Type B pancreatic cell (in vitro differentiated cells): Measurements from ENCODE around the gene CLK2. TPM values are rescaled to one million over a fixed set of nuclear protein-coding genes. Genes with fewer than 3 reads are reported as not detected.
A peak's percentile ranks its signal among the peaks of the same experiment; 100 is the strongest.
"Not testable (repeated sequence)": the region's sequence is repeated elsewhere in the genome, so short reads cannot be mapped to it uniquely, and the experiment has no call there.

ENCODE experiments used
- DNase-seq: peaks from one replicate; pipeline ENCODE4 v3.0.0; 2021; ENCODE audit warnings: mixed read lengths; ENCODE audit not compliant: unreplicated experiment; ENCODE audit errors: extremely low spot score
- H3K27ac Mint-ChIP-seq: 2 replicates; pipeline ENCODE4 v1.8.0; 2021; ENCODE audit warnings: mild to moderate bottlenecking, mixed read lengths
- H3K27me3 Mint-ChIP-seq: 2 replicates; pipeline ENCODE4 v1.8.0; 2021; ENCODE audit warnings: mixed read lengths
- H3K36me3 Mint-ChIP-seq: 2 replicates; pipeline ENCODE4 v1.8.0; 2021; ENCODE audit warnings: mixed read lengths
- H3K4me1 Mint-ChIP-seq: one replicate; pipeline ENCODE4 v1.8.0; 2021; ENCODE audit warnings: mixed read lengths; ENCODE audit not compliant: unreplicated experiment
- H3K4me3 Mint-ChIP-seq: 2 replicates; pipeline ENCODE4 v1.8.0; 2021; ENCODE audit warnings: mild to moderate bottlenecking, mixed read lengths
- H3K9me3 Mint-ChIP-seq: 2 replicates; pipeline ENCODE4 v1.8.0; 2021; ENCODE audit warnings: mixed read lengths
- CTCF ChIP-seq: fragments of 200-600 bp; sonication (generic); conservative IDR thresholded peaks from 2 replicates; pipeline ENCODE4 v1.5.0; 2021; ENCODE audit warnings: antibody characterized with exemption, mild to moderate bottlenecking
- total RNA-seq: library from RNA; stranded (reverse); gene quantifications from 2 replicates; pipeline ENCODE4 v1.2.1, GENCODE V29; 2021; ENCODE audit warnings: low replicate concordance

Gene CLK2
- total RNA-seq, 1 donor from 2014 or later = 96.8 TPM

DNA sequence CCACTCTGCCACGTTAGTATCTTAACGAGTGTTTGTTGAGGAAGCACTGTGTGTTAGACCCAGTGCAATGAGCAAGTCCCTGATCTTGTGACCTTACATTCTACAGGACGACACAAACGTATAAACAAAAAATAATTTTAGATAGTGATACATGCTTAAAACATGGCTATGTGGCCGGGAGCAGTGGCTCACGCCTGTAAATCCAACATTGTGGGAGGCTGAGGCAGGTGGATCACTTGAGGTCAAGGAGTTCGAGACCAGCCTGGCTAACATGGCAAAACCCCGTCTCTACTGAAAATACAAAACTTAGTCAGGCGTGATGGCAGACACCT, 45.2 kb downstream of the CLK2 start:
- Mint-ChIP-seq H3K9me3 (no peaks in the 10 kb centered on the region), H3K4me1 (peaks cover 24% of the 10 kb centered on the region), H3K27me3 (no peaks in the 10 kb centered on the region), H3K36me3 (no peaks in the 10 kb centered on the region), H3K27ac (peak overlapping the region; percentile 96), H3K4me3 (peak overlapping the region; percentile 94)
- no peak for TF ChIP-seq CTCF
- no peak for DNase-seq

- H3K27me3 Mint-ChIP-seq = no peaks in the 10 kb centered on the region
- peak overlapping the region; percentile 94 for H3K4me3 Mint-ChIP-seq
- TF ChIP-seq CTCF = peak; percentile 16
- peak overlapping the region; percentile 96 for H3K27ac Mint-ChIP-seq
- H3K36me3 Mint-ChIP-seq = no peaks in the 10 kb centered on the region
- H3K4me1 Mint-ChIP-seq = peaks cover 24% of the 10 kb centered on the region
- peak; percentile 99 for DNase-seq
- H3K9me3 Mint-ChIP-seq = no peaks in the 10 kb centered on the region
Measured at GRCh38 chr1:155227261-155228095, 45.8 kb downstream of the CLK2 start.

DNA sequence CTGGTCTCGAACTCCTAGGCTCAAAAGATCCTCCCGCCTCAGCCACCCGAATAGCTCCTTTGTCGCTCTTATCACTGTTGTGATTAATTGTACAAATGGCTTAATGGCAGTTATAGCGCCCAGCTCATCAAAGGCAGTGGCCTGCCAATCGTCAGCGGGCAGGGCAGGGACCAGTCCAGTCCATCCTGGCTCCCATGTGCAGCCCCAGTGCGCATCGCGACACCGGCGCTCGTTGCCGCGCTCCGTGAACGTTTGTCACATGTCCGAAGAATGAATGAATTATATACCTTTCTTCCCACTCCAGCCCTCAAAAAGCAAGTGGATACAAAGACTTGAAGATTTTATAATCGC, 46.4 kb downstream of the CLK2 start:
- no peaks in the 10 kb centered on the region for H3K9me3 Mint-ChIP-seq
- peak; percentile 24 for TF ChIP-seq CTCF
- peak overlapping the region; percentile 96 for H3K27ac Mint-ChIP-seq
- no peak for DNase-seq
- no peaks in the 10 kb centered on the region for H3K27me3 Mint-ChIP-seq
- H3K4me1 Mint-ChIP-seq = peaks cover 24% of the 10 kb centered on the region
- H3K4me3 Mint-ChIP-seq = peak overlapping the region; percentile 94
- no peaks in the 10 kb centered on the region for H3K36me3 Mint-ChIP-seq

DNA sequence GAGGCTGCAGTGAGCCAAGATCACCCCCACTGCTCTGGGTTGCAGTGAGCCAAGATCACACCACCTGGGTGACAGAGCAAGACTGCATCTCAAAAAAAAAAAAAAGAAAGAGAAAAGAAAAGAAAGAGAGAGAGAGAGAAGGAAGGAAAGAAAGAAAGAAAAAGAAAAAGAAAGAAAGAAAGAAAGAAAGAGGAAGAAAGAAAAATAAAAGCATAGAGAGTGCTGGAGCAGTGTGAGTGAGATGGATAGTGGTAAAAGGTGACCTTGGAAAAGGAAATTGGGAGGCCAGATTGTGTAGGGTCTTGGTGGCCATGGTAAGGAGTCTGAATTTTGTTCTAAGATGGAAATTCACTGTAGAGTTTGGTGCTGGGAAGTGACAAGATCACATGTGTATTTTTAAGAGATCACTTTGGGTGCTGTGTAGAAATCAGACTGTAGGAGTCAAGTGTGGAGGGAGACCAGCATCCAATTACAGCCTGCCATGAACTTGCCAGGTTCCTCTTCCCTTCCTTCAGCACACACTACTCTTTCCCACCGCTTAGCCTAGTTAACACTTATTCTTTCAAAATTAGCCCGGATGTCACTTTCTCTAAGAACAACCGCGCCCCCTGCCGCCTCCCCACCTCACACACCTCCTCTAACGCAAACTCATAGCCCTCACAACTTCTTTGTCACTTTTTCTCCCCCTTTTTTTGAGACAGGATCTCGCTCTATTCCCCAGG, 47.0 kb downstream of the CLK2 start:
- peak; percentile 59 for TF ChIP-seq CTCF
- Mint-ChIP-seq H3K9me3 (no peaks in the 10 kb centered on the region), H3K27me3 (no peaks in the 10 kb centered on the region), H3K36me3 (no peaks in the 10 kb centered on the region), H3K4me3 (peak overlapping the region; percentile 94), H3K27ac (peak overlapping the region; percentile 96), H3K4me1 (peaks cover 24% of the 10 kb centered on the region)
- no peak for DNase-seq

DNA sequence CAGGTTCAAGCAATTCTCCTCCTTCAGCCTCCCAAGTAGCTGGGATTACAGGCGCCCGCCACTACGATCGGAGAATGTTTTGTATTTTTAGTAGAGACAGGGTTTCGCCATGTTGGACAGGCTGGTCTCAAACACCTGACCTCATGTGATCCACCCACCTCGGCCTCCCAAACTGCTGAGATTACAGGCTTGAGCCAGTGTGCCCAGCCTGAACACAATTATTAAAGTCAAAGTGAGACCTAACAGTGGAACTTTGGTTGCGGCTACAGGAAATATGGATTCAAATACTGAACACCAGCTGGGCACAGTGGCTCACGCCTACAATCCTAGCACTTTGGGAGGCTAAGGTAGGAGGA, 47.9 kb downstream of the CLK2 start:
- Mint-ChIP-seq H3K4me1 (peaks cover 24% of the 10 kb centered on the region), H3K27ac (peak overlapping the region; percentile 87), H3K4me3 (peak overlapping the region; percentile 94)
- not testable (repeated sequence) for H3K36me3 Mint-ChIP-seq, H3K27me3 Mint-ChIP-seq, H3K9me3 Mint-ChIP-seq, DNase-seq

GRCh38 chr1:155223047-155223446, 50.3 kb downstream of the CLK2 start:
- no peak for DNase-seq
- Mint-ChIP-seq H3K27ac (no peak overlapping the region), H3K36me3 (no peaks in the 10 kb centered on the region), H3K4me3 (no peak overlapping the region), H3K9me3 (no peaks in the 10 kb centered on the region), H3K27me3 (no peaks in the 10 kb centered on the region), H3K4me1 (peaks cover 33% of the 10 kb centered on the region)
- no peak for TF ChIP-seq CTCF

DNA sequence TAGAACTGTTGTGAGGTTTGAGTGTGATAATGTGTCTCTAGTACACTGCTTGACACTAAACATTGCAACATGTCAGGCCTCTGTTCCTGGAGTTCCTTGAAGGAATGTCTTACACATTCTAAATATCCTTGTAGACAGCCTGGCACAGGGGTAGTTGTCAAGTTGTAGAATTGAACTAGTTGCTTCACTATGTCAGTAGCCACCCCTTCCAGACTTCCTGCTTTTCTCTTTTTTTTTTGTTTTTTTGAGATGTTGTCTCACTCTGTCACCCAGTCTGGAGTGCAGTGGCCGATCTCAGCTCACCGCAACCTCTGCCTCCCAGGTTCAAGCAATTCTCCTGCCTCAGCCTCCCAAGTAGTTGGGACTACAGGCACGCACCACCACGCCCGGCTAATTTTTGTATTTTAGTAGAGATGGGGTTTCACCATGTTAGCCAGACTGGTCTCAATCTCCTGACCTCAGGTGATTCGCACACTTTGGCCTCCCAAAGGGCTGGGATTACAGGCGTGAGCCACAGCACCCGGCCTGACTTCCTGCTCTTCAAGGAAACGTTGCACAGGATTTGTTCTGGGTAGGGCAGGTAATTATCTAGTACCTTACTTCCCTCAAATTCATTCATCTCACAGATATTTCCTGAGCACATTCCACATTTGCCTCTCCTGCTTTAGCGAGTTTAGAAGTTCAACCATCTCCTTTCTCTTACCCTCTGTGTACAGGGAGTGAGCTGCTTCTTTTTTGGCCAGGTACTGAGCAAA, 52.9 kb downstream of the CLK2 start:
- H3K27me3 Mint-ChIP-seq, H3K9me3 Mint-ChIP-seq, DNase-seq, H3K36me3 Mint-ChIP-seq: not testable (repeated sequence)
- Mint-ChIP-seq H3K27ac (peak overlapping the region; percentile 96), H3K4me3 (peak overlapping the region; percentile 7), H3K4me1 (peaks cover 19% of the 10 kb centered on the region)
